HEK293 (cell line): Measurements from ENCODE around the gene RNASE8.

ENCODE experiments used
- ZFHX2 ChIP-seq: fragments of 450-650 bp; formaldehyde crosslinking; conservative IDR thresholded peaks from 2 replicates; pipeline ENCODE4 v1.5.1; 2016; ENCODE audit warnings: missing biosample characterization, missing genetic modification characterization
- ZNF140 ChIP-seq: fragments of 450-650 bp; formaldehyde crosslinking; IDR thresholded peaks from 2 replicates; pipeline ENCODE4 v1.5.1; 2016; ENCODE audit warnings: missing biosample characterization, missing genetic modification characterization
- TF ChIP-seq, protein P1 (sequence below): fragments of 450-650 bp; formaldehyde crosslinking; IDR thresholded peaks from 2 replicates; pipeline ENCODE4 v1.5.1; 2016; ENCODE audit warnings: missing biosample characterization, missing genetic modification characterization
- TF ChIP-seq, protein P2 (sequence below): IDR thresholded peaks from 2 replicates; pipeline ENCODE4 v1.6.1; 2011; ENCODE audit warnings: mild to moderate bottlenecking, low read depth, low read length, borderline replicate concordance

DNA sequence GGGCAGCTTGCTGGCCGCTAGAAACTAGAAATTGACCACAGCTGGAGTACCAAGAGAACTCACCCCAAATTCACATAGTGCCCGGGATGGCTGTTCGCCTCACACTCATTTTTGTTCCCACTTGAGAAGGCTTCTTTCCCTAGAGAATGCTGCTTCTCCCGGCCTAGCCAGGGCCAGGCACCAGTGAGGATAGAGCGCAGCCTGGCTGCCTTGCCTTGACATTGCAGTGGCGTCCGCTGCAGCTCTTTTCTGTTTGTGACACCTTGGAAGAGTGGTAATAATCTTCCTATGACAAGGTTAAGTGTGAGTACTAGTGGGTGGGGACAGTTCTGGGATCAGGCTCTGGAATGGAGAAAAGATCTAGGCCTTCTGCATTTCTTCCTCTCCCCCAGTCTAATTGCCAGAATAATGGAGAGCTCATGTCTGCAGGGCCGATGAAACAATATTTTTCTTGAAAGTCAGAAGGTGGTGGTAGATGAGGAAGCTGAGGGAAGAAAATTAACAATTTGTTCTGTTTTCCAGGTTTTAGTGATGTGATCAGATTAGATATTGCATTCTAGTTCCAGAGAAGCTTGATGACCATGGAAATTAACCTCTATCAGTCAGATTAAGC, 46.9 kb downstream of the RNASE8 start:
- TF ChIP-seq ZNF140 (tag by site-specific recombination), result no peak
- TF ChIP-seq, protein P1, sequence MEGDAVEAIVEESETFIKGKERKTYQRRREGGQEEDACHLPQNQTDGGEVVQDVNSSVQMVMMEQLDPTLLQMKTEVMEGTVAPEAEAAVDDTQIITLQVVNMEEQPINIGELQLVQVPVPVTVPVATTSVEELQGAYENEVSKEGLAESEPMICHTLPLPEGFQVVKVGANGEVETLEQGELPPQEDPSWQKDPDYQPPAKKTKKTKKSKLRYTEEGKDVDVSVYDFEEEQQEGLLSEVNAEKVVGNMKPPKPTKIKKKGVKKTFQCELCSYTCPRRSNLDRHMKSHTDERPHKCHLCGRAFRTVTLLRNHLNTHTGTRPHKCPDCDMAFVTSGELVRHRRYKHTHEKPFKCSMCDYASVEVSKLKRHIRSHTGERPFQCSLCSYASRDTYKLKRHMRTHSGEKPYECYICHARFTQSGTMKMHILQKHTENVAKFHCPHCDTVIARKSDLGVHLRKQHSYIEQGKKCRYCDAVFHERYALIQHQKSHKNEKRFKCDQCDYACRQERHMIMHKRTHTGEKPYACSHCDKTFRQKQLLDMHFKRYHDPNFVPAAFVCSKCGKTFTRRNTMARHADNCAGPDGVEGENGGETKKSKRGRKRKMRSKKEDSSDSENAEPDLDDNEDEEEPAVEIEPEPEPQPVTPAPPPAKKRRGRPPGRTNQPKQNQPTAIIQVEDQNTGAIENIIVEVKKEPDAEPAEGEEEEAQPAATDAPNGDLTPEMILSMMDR (tag by site-specific recombination), result peak; percentile 86
- TF ChIP-seq, protein P2, sequence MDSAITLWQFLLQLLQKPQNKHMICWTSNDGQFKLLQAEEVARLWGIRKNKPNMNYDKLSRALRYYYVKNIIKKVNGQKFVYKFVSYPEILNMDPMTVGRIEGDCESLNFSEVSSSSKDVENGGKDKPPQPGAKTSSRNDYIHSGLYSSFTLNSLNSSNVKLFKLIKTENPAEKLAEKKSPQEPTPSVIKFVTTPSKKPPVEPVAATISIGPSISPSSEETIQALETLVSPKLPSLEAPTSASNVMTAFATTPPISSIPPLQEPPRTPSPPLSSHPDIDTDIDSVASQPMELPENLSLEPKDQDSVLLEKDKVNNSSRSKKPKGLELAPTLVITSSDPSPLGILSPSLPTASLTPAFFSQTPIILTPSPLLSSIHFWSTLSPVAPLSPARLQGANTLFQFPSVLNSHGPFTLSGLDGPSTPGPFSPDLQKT, result no peak
- no peak for TF ChIP-seq ZFHX2 (tag by site-specific recombination)
